GM10248 (cell line): ENCODE measurements around the gene PTPRN2.
"Not testable (repeated sequence)": the region's sequence is repeated elsewhere in the genome, so short reads cannot be mapped to it uniquely, and the experiment has no call there.

ENCODE experiments used
- CTCF ChIA-PET: fragments of 300-600 bp; sonication (Branson Sonifier 250); formaldehyde crosslinking; extraction: SDS; loops from one replicate; lab custom pipeline; 2021; ENCODE audit warnings: antibody characterized with exemption; lab: Yijun Ruan, JAX
- POLR2A ChIA-PET: fragments of 350-650 bp; sonication (Branson Sonifier 250); formaldehyde crosslinking; extraction: SDS; loops from one replicate; lab custom pipeline; 2020; ENCODE audit warnings: antibody characterized with exemption; lab: Yijun Ruan, JAX
- DNase-seq: peaks from one replicate; pipeline ENCODE4 v3.0.0; 2012; ENCODE audit errors: extremely low spot score
- CTCF ChIP-seq: IDR thresholded peaks from 2 replicates; pipeline ENCODE4 v1.5.1; 2012; ENCODE audit warnings: mild to moderate bottlenecking, low read depth; ENCODE audit errors: extremely low read depth, missing control alignments, control extremely low read depth

The PTPRN2 gene

GRCh38 chr7:158299607-158300006 lies 288.0 kb downstream of the PTPRN2 start:
- no peak for DNase-seq
- ChIA-PET POLR2A (no interaction called here), CTCF (interaction anchor here (1.4 kb wide), 1 partner anchor 14 kb away, joined by 3 read pairs; no protein-coding TSS in a partner anchor)
- TF ChIP-seq CTCF = no peak

DNA sequence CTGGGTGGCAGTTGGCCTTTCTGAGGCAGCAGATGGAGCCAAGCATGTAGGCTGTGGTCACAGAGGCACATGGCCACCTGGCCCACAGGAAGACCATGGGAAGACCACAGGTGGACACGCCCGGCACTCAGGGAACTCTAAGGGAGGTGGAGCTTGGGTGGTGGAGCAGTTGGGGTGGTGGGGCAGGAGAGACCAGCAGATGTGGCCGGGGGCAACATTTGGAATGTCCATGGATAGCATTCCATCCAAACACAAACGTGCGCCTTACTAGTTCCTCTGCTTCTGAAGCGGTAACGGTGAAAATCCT lies 290.9 kb downstream of the PTPRN2 start:
- ChIA-PET POLR2A (no interaction called here), CTCF (no interaction called here)
- no peak for TF ChIP-seq CTCF
- DNase-seq = no peak

- POLR2A ChIA-PET = no interaction called here
- DNase-seq = no peak
- CTCF ChIA-PET = no interaction called here
- no peak for TF ChIP-seq CTCF
Measured at GRCh38 chr7:158295966-158296797, 291.4 kb downstream of the PTPRN2 start.

GRCh38 chr7:158294468-158295215 lies 293.0 kb downstream of the PTPRN2 start:
- DNase-seq, CTCF ChIA-PET, POLR2A ChIA-PET: not testable (repeated sequence)

- TF ChIP-seq CTCF = no peak
- CTCF ChIA-PET = interaction anchor here (1.4 kb wide), 1 partner anchor 9 kb away, joined by 4 read pairs; no protein-coding TSS in a partner anchor
- POLR2A ChIA-PET = no interaction called here
- DNase-seq = no peak
Measured at GRCh38 chr7:158292948-158293347, 294.7 kb downstream of the PTPRN2 start.

- no peak for DNase-seq
- POLR2A ChIA-PET = no interaction called here
- TF ChIP-seq CTCF = no peak
- CTCF ChIA-PET = interaction anchor here (1.4 kb wide), 1 partner anchor 10 kb away, joined by 4 read pairs; no protein-coding TSS in a partner anchor
Measured at GRCh38 chr7:158291998-158292397, 295.6 kb downstream of the PTPRN2 start.

DNA sequence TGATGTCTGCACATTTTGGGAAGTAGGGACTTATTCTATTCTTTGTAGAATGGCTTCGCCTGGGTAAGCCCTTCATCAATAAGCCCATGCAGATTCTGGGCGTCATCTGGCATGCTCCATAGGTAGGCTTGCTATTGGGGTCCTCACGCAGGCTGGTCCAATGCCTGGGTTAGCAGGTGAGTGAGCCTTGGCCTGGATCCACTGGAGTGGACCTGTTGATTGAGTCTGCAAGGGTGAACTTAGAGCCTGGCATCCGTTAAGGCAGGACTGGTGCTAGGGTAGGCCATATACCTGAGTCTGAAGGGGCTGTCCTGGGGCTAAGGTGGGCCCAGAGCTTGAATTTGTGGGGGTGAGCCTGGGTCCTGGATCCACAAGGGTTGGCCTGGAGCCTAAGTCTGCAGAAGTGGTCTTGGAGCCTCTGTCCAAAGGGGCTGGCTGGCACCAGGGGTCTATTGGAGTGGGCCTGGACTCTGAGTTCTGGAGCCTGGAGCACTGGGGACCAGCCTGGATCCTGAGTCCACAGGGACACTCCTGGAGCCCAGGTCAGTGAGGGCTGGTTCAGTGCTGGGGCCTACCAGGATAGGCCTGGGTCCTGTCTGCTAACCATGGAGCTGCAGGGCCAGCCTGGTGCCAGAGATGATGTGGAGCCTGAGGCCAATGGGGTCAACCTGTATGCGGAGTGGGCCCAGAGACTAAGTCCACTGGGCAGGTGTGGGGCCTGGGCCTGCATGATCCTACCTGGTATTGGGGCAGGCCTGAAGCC lies 297.7 kb downstream of the PTPRN2 start:
- no peak for TF ChIP-seq CTCF
- ChIA-PET CTCF (no interaction called here), POLR2A (no interaction called here)

More for the DNA sequence above, 297.7 kb downstream of the PTPRN2 start:
- DNase-seq = no peak
